GM12878 (cell line): ENCODE results near the gene TANC1.

Experiments used
- CHD4 ChIP-seq: fragments of 200-600 bp; sonication (generic); IDR thresholded peaks from 2 replicates; pipeline ENCODE4 v1.6.1; 2016; ENCODE audit warnings: mild to moderate bottlenecking
- CTCF ChIP-seq, 3 experiments: IDR thresholded peaks in 2 of 3; conservative IDR thresholded peaks in 1 of 3; 2 replicates each; pipeline ENCODE4 v1.5.1; 2011; ENCODE audit warnings: low read depth in 3 of 3, low read length in 3 of 3, mild to moderate bottlenecking in 3 of 3, control low read depth in 2 of 3, moderate library complexity in 2 of 3, inconsistent platforms in 1 of 3, mixed read lengths in 1 of 3; ENCODE audit not compliant: control insufficient read depth in 2 of 3, insufficient read depth in 1 of 3; ENCODE audit errors: extremely low read depth in 1 of 3
- ESRRA ChIP-seq: IDR thresholded peaks from 2 replicates; pipeline ENCODE4 v1.6.1; 2012; ENCODE audit warnings: mild to moderate bottlenecking, low read length, improper control_type of control experiment
- ETV6 ChIP-seq, 2 experiments: fragments of 450-650 bp in 1 of 2; IDR thresholded peaks in 1 of 2; conservative IDR thresholded peaks in 1 of 2; 2 replicates each; pipeline ENCODE4 v1.6.1; 2014; ENCODE audit warnings: antibody characterized with exemption in 1 of 2, borderline replicate concordance in 1 of 2, low read depth in 1 of 2, mild to moderate bottlenecking in 1 of 2, moderate library complexity in 1 of 2
- PML ChIP-seq: IDR thresholded peaks from 2 replicates; pipeline ENCODE4 v1.6.1; 2012; ENCODE audit warnings: low read length, inconsistent platforms
- POLR2A ChIP-seq: IDR thresholded peaks from 2 replicates; pipeline ENCODE4 v1.6.1; 2011; ENCODE audit warnings: low read depth, mild to moderate bottlenecking, low read length
- POLR2AphosphoS5 ChIP-seq: IDR thresholded peaks from 2 replicates; pipeline ENCODE4 v1.6.1; 2011; ENCODE audit warnings: mild to moderate bottlenecking, low read length, inconsistent platforms
- RCOR1 ChIP-seq: conservative IDR thresholded peaks from 2 replicates; pipeline ENCODE4 v1.6.1; 2012; ENCODE audit warnings: low read depth, low read length, improper control_type of control experiment
- REST ChIP-seq: IDR thresholded peaks from 2 replicates; pipeline ENCODE4 v1.6.1; 2012; ENCODE audit warnings: mild to moderate bottlenecking, low read depth, low read length
- SREBF2 ChIP-seq: IDR thresholded peaks from 2 replicates; pipeline ENCODE4 v1.6.1; 2012; ENCODE audit warnings: mild to moderate bottlenecking, low read length
- WRNIP1 ChIP-seq: IDR thresholded peaks from 2 replicates; pipeline ENCODE4 v1.6.1; 2011; ENCODE audit warnings: low read depth, low read length, improper control_type of control experiment, borderline replicate concordance
- ZNF274 ChIP-seq: IDR thresholded peaks from one replicate; pipeline ENCODE4 v1.8.0; 2011; ENCODE audit not compliant: insufficient read length, insufficient read depth

GRCh38 chr2:158931572-158931971 is 36.9 kb upstream of the TANC1 start:
- TF ChIP-seq SREBF2 (no peak), POLR2A (no peak), CHD4 (no peak), PML (no peak), POLR2AphosphoS5 (no peak), RCOR1 (no peak), REST (no peak), CTCF (IDR thresholded peaks at IDR 0.05 in 2 of 3, conservative IDR thresholded peaks at IDR 0.05 in 1 of 3; ENCODE audit: control insufficient read depth in 2 of 3, extremely low read depth in 1 of 3, insufficient read depth in 1 of 3, low read depth in 3 of 3, low read length in 3 of 3) (no peak), ETV6 (conservative IDR thresholded peaks at IDR 0.05 in 1 of 2, IDR thresholded peaks at IDR 0.05 in 1 of 2; ENCODE audit: borderline replicate concordance in 1 of 2, low read depth in 1 of 2) (no peak), WRNIP1 (no peak), ZNF274 (no peak), ESRRA (no peak)
